Fibroblast of peridontal ligament (primary cell): ENCODE data around the gene SPCS2.
A peak's percentile ranks its signal among the peaks of the same experiment; 100 is the strongest.
"Not testable (repeated sequence)": the region's sequence is repeated elsewhere in the genome, so short reads cannot be mapped to it uniquely, and the experiment has no call there.

Experiments used
- DNase-seq: peaks from one replicate; pipeline ENCODE4 v3.0.0-alpha.2; 2010; ENCODE audit errors: extremely low read depth

The SPCS2 gene

GRCh38 chr11:74950374-74950969, 1.4 kb downstream of the SPCS2 start:
- DNase-seq = no peak

- no peak for DNase-seq
Measured at GRCh38 chr11:74951226-74951625, 2.2 kb downstream of the SPCS2 start.

GRCh38 chr11:74952752-74953151, 3.7 kb downstream of the SPCS2 start:
- no peak for DNase-seq

GRCh38 chr11:74953451-74953850, 4.4 kb downstream of the SPCS2 start:
- DNase-seq = no peak

- no peak for DNase-seq
Measured at GRCh38 chr11:74954199-74954598, 5.1 kb downstream of the SPCS2 start.

- no peak for DNase-seq
Measured at GRCh38 chr11:74956397-74957015, 7.4 kb downstream of the SPCS2 start.

- peak; percentile 35 for DNase-seq
Measured at GRCh38 chr11:74957937-74958629, 9.0 kb downstream of the SPCS2 start.

- DNase-seq = not testable (repeated sequence)
Measured at GRCh38 chr11:74960128-74960527, 11.1 kb downstream of the SPCS2 start.

- no peak for DNase-seq
Measured at GRCh38 chr11:74966651-74967050, 17.6 kb downstream of the SPCS2 start.

GRCh38 chr11:74970852-74971395, 21.9 kb downstream of the SPCS2 start:
- no peak for DNase-seq

GRCh38 chr11:74971424-74971823, 22.4 kb downstream of the SPCS2 start:
- no peak for DNase-seq

GRCh38 chr11:74978041-74978440, 29.0 kb downstream of the SPCS2 start:
- DNase-seq = no peak

GRCh38 chr11:74980634-74981033, 31.6 kb downstream of the SPCS2 start:
- no peak for DNase-seq

GRCh38 chr11:74981888-74982287, 32.8 kb downstream of the SPCS2 start:
- no peak for DNase-seq

- no peak for DNase-seq
Measured at GRCh38 chr11:74984070-74984469, 35.0 kb downstream of the SPCS2 start.

GRCh38 chr11:74984730-74985129, 35.7 kb downstream of the SPCS2 start:
- DNase-seq = no peak

GRCh38 chr11:74988541-74989259, 39.6 kb downstream of the SPCS2 start, which contains the start of gene NEU3:
Gene NEU3 (plus strand): TSS chr11:74988933. CDS start chr11:74989061, 128 bp downstream.
- DNase-seq = peak; percentile 69

- DNase-seq = peak; percentile 22
Measured at GRCh38 chr11:74989260-74989638, 40.2 kb downstream of the SPCS2 start.

- DNase-seq = not testable (repeated sequence)
Measured at GRCh38 chr11:74990150-74990549, 41.1 kb downstream of the SPCS2 start.

- no peak for DNase-seq
Measured at GRCh38 chr11:74990941-74991340, 41.9 kb downstream of the SPCS2 start.

- DNase-seq = no peak
Measured at GRCh38 chr11:74992852-74993251, 43.8 kb downstream of the SPCS2 start.

- no peak for DNase-seq
Measured at GRCh38 chr11:75000975-75001354, 51.9 kb downstream of the SPCS2 start.
